Stimulated activated CD8-positive, alpha-beta memory T cell treated with anti-CD3 and anti-CD28 coated beads, Interleukin-7, amount 100 ng/mL, for 24 hours (primary cell): ENCODE measurements around the gene ANP32E.
"Not testable (repeated sequence)": the region's sequence is repeated elsewhere in the genome, so short reads cannot be mapped to it uniquely, and the experiment has no call there.

ENCODE experiments used
- DNase-seq: peaks from one replicate; pipeline ENCODE4 v3.0.0-alpha.2; 2020; ENCODE audit warnings: low read depth

ANP32E gene

DNA sequence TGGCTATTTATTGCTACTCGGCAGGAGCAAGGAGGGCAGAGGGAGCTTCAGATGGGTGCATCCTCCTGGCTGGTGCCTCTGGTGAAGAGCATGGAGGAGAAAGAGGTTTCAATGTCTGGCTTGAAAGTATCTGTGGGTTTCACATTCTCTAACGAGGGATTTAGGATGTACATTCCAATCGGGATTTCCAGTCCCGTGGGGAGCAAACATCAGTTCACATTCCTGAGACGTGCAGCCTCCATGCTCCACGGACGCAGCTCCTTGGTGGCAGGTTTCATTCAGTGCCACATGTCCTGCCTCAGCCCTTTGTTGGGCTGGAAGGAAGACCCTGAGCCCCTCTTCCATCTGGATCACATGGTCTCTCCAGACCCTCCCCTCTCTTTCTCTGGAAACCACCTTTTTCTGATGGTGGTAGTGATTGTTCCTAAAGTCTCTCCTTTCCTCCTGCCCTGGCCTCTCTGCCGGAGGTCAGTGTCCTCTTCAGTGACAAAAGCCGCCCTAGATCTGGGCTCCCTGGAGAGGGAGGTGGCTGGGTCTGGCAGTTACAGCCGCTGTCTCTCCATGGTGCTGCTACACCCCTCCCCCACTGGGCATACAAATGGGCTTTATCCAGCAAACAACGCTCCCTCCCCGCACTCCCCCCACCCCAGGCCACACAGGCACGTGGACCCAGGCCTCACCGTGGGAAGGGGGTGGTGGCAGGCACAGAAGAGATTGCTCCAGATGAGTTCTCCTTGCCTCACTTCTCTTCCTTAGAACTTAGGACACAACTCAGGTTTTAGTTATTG, 20.8 kb upstream of the ANP32E start:
- DNase-seq, result no peak

DNA sequence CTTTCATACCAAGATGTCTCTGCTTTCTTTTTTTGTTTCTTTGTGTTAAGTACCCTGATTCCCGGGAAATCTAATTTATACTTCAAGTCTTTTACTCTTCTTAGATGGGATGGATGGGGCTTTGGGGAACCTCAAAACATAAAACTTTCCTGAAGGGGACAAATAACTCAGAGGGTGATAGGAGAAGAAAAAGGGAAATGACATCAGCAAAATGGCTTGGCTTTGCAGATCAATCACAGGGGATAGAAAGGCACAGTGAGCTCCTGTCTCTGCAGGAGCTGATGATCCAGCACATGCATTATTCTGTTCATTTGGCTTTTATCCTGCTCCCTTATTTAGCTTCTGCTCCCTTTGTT, 20.3 kb upstream of the ANP32E start:
- DNase-seq, result no peak

DNA sequence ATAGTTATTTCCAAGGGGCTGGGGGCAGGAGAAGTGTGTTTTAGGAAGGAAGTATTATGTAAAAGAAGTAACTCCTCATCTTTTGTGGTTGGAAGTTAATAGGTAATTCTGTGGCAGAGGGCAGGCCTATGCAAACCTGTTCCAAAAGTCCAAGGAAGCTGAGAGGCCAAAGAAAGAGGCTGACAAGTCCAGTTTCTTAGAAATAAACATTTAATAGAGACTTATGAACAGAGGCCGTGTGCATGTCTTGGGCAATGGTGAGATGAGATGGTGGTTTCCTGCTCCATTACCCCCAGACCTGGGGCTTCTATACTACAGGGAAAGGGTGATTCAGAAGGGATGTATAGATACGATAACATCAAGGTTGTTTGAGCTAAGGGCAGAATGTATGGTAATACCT, 14.0 kb upstream of the ANP32E start:
- DNase-seq, result no peak

DNA sequence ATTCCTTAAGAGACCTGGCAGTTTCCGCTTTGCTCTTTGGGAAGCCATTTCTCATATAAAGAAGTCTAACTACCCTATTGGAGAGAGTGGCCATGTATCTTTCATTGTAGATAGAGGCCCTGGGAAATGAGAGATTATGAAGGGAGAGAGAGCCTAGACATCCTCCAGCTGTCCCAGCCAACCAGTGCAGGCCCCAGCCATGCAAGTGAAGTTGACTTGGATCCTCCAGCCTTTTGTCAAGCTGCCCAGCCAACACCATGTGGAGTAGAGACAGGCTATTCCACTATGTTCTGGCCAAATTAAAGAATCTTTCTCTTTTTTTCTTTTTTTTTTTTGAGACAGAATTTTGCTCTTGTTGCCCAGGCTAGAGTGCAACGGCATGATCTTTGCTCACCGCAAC, 7.1 kb upstream of the ANP32E start:
- DNase-seq, result no peak

DNA sequence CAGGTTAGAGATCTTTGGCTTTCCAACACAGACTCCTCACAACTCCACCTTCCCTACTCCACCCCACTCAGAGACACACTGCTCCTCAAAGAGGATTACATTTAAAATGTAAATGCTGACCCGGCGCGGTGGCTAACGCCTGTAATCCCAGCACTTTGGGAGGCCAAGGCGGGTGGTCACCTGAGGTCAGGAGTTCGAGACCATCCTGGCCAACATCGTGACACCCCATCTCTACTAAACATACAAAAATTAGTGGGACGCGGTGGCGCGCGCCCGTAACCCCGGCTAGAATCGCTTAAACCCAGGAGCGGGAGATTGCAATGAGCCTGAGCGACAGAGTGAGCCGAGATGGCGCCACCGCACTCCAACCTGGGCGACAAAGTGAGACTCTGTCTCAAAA, 1.8 kb upstream of the ANP32E start:
- DNase-seq, result no peak

DNA sequence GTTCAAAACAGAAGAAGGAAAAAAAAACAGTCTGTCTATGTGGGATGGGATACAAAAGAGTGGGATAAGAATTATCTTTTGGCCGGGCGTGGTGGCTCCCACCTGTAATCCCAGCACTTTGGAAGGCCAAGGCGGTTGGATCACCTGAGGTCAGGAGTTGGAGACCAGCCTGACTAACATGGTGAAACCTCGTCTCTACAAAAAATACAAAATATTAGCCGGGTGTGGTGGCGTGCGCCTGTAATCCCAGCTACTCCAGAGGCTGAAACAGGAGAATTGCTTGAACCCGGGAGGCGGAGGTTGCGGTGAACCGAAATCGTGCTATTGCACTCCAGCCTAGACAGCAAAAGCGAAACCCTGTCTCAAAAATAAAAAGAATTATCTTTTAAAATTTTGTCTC, 1.3 kb upstream of the ANP32E start:
- not testable (repeated sequence) for DNase-seq

DNA sequence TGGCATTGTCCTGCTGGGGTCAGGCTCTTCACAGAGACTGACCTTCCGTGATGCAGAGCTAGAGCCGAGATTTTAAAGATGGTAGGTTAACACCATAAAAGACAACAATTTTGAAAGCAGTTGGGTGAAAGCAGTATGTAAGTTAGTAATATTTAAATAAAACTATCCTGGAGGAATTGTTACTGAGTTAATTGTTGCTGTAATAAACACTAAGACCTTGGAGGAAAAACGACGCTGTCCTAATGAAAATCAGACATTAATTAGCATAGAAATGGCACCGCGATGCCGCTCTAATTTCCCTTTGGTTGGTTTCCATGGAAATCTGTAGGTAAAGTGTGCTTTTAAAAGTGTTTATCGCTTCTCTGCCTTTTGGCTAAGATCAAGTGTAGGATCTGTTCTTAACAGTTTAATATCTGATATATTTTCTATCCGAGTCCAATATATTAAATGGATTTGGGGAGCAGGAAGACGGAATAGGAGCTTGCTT, 745 bp upstream of the ANP32E start:
- DNase-seq, result no peak

DNA sequence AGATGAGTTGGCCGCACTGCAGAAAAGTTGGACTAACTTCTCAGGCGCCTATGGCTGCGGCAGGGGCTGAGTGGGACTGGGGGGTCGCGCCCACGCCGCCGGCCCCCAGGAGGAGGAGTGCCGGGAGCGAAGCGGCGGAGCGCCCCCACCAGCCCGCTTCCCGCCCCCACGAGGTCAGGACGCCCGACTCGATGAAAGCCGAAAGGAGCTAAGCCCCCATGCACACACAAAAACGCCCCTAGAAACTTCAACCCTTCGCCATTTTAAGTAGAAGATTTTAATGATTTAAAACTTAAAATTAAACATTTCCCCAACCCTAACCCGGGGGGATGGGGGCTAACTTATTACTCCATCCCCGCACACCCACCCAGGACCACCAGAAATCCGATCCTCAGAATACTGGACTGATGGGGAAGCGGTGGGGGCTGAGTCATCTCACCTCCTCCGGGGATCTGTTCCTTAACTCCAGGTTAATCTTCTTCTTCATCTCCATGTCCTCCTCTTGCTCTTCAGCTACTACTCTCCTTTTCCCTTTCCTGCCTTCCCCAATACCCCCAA, 539 bp downstream of the ANP32E start:
- DNase-seq, result no peak

DNA sequence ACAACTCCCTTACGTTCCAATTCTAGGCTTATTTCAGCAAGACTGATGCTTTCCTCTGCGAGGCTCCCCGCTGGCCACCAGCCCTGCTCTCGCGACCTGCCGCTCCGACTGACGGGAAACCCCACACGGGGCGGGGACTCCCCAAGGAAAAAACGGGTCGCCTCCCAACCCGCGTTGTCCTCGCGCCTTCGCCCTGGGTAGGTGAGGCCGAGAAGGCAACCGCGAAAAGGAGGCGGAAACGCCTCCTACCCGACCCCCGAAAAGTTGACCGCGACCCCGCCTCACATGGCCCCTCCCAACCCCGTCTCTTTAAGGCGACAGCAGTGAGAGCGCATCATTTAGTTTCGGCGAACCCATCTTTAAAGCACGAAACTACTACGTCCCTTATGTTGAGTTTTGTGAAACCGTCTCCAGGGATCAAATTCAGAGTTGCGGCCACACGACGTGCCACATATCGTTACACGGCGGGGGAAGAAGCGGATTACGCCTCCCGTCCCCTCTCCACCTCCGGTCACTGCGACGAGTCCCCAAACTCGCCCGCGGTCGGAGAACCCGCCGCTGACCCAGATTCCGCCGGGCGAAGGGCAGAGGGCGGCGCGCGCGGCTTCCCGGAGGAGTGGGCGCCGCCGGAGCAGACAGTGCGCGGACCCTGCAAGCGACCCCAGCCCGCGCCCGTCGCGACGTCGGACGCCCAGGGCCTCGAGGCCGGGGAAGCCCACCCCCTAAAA, 1.2 kb downstream of the ANP32E start:
- peak; percentile 75 for DNase-seq

DNA sequence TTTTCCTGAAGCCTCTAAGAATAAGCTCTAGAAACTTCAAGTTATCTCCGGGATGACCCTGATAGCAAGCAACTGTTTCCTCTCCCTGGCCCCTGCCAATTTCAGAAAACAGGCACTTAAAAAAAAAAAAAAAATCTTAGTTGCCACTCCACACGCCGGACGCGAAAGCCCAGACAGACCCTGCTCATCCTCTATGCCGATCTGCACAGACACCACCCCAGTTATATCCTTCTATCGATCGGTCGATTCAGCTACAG, 1.7 kb downstream of the ANP32E start:
- no peak for DNase-seq

DNA sequence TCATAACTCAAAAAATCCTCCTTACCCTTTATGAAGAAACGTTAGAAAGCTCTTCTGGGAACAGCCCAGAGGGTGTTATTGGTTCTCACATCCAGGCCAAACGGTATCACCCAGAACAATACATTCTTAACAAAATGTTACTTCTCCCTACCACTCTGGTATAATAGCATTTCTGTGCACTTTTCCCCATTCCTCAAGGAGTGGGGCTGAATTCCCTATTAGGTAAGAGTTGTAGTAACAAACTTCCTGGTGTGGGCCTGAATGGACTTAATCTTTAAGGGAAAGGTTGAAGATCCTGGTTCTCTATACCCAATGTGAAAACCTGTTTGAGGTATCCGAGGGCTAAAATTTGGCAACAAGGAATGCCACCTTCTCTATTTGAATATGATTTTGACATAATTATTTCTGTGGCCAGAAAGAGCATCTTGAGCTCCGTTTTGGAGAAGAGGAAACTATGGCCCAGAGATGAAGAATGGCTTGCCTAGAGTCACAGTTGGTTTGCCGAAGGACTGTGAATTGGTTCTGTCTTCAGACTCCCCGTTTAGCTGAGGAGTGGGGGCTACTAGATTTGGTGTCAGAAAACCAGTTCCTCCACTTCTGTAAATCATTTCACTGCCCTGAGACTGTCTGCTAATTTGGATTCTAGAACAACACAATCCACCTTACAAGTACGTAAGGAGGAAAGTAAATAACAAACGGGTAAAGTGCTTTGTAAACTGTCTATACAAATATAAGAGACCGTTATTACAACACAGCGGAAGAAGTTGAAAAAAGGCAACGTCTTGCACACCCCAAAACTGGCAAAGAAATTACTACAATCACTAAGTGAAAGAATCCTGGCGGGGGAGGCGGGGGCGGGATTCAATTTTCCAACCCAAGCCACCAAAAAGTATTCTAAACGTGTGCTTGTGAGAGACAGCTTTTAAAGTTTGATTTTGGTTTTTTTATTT, 2.3 kb downstream of the ANP32E start:
- peak; percentile 21 for DNase-seq

DNA sequence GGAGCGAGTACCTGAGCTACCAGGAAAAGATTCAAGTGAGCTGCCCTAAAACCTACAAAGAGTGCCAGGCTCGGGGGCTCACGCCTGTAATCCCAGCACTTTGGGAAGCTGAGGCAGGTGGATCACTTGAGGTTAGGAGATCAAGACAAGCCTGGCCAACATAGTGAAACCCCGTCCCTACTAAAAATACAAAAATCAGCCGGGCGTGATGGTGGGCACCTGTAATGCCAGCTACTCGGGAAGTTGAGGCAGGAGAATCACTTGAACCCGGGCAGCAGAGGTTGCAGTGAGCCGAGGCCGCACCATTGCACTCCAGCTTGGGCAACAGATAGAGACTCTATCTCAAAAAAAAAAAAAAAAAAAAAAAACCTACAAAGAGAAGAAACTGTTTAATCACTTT, 3.0 kb downstream of the ANP32E start:
- DNase-seq, result not testable (repeated sequence)

DNA sequence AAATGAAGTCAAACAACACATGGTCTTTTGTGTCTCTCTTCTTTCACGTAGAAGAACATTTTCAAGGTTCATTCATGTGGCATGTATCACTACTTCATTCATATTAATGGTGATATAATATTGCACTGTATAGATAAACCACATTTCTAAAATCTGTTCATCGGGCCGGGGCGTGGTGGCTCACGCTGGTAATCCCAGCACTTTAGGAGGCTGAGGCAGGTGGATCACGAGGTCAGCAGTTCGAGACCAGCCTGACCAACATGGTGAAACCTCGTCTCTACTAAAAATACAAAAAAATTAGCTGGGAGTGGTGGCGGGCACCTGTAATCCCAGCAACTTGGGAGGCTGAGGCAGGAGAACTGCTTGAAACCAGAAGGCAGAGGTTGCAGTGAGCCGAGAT, 7.7 kb downstream of the ANP32E start:
- not testable (repeated sequence) for DNase-seq

DNA sequence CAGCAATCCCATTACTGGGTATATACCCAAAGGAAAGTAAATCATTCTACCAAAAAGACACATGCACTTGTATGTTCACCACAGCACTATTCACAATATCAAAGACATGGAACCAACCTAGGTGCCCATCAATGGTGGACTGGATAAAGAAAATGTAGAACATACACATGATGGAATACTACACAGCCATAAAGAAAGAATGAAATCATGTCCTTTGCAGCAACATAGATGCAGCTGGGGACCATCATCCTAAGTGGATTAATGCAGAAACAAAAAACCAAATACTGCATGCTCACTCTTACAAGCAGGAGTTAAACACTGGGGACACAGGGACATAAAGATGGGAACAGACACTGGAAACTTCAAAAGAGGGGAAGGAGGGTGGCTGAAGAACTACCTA, 8.7 kb downstream of the ANP32E start:
- no peak for DNase-seq

DNA sequence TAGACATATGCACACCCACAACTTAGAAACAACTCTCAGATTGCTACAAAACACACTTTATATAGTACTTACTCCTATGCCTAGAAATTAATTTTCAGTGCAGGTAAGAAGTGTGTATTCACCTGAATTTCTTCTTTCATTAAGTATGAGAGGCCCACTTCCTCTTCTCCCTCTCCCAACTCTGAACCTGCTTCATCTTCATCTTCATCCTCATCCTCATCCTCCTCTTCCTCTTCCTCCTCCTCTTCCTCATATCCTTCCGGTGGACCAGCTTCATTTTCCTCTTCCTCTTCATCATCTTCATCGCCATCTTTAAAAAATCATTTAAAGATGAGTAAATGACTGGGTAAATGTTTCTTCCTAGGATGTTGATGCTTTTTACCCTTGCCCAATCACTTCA, 9.4 kb downstream of the ANP32E start:
- DNase-seq, result no peak

DNA sequence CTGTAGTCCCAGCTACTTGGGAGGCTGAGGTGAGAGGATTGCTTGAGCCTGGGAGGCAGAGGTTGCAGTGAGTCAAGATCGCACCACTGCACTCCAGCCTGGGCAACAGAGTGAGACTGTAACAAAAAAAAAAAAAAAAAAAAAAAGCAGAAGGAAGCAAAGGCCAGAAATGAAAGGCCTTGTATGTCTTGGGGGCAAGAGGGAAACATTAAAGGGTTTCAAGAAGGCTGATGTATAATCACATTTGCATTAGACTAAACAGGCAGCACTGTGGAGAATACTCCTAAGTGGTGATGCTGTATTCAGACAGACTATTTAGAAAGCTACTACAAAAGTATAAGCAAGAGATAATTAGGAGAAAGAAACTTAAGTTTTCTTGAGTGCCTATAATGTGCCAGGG, 10.4 kb downstream of the ANP32E start:
- DNase-seq, result no peak

DNA sequence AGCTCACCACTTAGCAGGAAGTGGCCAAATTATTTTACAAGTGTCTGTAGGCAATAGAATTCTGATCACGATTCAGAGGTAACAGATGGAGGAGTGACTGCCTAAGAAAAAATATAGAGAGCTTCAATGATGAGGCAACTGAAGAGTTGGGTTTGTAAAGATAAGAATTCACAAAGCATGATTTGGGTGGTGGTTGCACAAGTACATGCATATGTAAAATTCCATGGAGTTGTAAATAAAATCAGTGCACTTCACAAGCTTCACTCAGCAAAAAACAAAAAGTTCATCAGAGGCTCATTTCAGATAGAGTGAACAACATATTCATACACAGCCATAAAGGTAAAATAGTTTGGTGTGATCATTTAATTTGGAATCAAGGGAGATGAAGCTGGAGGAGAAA, 10.9 kb downstream of the ANP32E start:
- no peak for DNase-seq

DNA sequence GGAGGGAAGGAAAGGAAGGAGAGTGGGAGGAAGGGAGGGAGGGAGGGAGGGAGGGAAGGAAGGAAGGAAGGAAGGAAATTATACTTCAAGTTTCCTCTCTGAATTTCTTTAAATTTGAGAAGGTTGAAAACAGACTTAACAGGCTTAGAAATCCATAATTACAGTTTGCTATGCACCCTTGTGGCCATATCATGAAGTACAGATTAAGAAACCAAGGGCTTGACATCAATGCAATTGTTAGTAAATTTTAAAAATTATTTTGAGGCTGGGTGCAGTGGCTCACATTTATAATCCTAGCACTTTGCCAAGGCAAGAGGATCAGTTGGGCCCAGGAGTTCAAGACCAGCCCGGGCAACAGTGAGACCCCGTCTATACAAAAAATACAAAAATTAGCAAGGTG, 14.4 kb downstream of the ANP32E start:
- DNase-seq, result no peak

DNA sequence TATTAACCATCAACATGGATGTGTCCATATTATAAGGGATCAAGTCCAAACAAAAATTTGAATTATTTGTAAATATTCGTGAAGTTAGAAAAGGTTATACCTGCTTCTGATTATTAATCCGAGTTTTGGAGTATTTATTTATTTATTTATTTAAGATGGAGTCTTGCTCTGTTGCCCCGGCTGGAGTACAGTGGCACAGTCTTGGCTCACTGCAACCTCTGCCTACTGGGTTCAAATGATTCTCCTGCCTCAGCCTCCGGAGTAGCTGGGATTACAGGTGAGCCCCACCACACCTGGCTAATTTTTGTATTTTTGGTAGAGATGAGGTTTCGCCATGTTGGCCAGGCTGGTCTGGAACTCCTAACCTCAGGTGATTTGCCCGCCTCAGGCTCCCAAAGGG, 20.1 kb downstream of the ANP32E start:
- not testable (repeated sequence) for DNase-seq

DNA sequence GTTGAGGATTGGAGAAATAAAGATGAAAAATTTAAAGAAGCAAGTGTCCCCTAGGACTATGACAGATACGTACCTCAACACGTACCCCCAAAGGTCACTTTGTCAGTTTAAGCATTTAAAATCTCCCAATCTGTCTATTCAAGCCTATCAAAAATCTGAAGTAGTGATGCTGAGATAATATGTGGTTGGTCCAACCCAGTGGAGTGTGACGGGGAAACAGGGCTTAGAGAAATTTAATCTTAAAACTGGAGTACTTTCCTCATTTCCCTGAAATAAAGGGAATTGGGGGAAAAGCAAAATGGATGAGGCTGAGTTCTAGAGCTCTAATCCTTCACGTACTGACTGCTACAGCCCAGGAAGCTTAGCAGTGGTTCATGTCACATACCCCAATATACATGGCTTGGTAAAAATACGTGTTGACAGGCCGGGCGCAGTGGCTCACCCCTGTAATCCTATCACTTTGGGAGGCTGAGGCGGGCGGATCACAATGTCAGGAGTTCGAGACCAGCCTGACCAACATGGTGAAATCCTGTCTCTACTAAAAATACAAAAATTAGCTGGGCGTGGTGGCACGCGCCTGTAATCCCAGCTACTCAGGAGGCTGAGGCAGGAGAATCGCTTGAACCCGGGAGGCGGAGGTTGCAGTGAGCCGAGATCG, 21.7 kb downstream of the ANP32E start:
- not testable (repeated sequence) for DNase-seq

DNA sequence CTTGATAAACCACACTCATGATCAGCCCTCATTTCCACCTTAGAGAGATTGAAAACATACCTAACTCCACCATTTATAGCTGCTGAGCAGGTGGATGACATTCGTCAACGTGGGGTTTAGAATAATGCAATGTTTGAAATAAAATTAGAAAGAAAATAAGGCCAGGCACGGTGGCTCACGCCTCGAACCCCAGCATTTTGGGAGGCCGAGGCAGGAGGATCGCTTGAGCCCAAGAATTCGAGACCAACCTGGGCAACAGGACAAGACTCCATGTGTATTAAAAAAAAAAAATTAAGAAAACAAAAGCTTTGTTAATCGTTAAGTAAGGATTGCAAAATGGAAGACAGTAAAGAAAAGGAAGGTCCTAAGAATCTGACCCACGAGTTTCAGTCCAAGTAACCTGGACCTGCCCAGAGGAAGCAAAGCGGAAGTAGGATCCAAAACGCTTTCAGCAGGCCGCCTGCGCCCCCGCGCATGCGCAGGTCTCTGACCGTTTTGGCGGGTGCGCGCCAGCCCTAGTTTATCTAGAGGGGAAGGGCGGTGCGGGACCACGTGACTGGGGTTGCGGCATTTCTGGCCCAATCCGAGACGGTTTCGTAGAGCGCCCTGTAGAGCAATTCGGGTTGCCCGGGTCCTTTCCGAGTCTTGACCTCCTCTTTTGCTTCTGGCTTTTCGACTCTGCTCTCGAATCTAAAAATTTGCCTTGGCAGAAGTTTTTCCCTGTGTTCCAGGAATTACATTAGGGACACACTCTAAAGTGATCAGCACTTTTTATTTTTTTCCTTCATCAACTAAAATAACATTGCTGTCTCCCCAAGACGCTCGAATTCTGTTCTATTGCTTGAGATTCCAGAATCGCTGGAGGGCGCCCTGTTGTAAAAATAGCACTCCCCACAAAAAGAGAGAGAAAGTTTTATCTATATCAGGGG, 22.5 kb downstream of the ANP32E start:
- peak; percentile 83 for DNase-seq
